NCI-H2029 treated with DMSO at 0.1 percent for 48 hours (cell line): ENCODE results near the gene SLC12A4.
"Not testable (repeated sequence)": the region's sequence is repeated elsewhere in the genome, so short reads cannot be mapped to it uniquely, and the experiment has no call there.

Experiments used
- DNase-seq: peaks from one replicate; lab custom pipeline; 2025; lab: John Stamatoyannopoulos, UW

The SLC12A4 gene

DNA sequence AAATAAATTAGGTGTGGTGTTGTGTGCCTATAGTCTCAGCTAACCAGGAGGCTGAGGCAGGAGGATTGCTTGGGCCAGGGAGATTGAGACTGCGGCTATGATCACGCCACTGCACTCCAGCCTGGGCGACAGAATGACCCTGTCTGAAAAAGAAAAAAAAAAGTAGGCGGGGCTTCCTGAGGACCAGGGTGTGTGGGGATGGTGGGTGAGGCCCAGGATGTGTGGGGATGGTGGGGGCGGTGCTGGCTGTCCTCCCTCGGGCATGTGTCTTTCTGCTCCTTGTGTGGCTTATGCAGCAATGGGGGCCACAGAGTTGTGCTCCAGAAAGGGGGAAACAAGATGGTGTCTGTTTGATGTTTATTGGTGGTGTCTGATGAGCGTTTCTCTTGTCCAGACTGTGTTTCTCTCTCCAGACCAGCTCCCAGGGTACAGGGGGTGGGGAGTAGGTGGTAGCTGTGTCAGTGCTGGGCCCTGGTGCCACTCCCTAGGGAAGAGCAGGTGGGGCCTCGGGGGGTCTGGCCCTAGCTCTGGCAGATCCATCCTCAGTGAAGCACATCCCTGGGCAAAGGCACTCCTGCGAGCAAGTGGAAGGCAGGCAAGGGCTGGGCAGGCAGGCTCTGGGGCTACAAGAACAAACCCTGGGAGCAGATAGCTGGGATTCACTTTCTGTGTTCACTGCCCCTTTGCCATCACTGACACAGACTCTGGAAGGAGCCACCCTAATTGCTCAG, 26.8 kb downstream of the SLC12A4 start:
- DNase-seq, result no peak

DNA sequence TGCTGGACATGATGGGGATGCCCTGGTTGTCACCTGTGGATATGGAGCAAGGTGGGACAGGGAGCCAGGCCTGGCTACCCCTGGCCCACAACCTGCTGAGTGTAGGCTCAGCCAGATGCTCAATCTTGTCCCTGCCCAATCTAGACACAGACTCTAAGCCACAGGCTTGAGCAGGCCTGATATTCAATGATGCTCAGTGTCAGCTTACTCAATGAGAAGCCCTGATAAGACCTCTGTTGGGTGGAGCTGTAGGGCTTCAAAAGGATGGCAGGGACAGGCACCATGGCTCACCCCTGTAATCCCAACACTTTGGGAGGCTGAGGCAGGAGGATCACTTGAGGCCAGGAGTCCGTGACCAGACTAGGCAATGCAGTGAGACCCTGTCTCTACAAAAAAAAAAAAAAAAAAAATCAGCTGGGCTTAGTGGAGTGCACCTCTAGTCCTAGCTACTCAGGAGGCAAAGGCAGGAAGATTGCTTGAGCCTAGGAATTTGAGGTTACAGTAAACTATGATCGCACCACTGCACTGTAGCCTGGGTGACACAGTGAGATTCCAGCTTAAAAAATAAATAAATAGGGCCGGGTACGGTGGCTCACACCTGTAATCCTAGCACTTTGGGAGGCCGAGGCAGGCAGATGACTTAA, 27.9 kb downstream of the SLC12A4 start:
- no peak for DNase-seq

DNA sequence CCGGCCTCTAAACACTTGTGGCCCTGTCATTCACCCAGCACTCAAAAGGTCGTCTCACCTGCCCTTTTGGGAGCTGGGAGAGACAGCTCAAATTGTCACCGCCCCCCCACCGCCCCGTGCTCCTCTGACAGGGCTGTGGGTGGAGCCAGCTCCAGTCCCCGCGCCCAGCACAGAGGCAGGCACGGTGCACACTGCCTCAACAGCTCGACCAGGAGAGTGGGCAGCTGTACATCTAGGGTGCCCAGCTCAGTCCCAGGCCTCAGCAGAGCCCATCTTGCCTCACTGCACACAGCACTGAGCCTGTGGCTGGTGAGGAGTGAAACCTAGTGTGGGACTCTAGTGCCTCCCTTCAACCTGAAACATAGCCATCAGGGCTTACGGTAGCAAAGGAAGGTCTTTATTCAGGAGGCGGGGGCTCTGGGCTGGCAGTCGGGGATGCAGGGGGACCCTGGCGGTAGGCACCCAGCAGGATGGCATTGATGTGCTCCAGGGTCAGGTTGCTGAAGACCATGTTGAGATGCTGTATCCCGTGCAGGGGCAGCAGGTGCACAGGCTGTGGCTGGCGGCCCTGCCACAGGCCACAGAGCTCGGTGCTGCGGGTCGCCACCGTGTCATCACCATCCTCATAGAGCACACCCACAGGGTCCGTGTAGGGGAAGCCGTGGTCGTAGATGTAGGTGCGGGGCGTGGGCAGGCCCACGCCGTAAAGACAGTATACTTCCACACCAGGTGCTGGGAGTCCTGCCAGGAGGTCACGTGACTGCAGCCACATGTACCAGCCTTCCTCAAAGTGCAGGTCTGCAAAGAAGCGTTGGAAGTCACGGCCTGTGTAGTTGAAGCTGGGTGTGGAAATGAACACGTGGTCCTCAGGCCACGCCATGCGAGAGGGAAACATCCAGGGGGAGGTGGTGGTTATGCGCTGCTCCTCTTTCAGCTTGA, 28.7 kb downstream of the SLC12A4 start:
- no peak for DNase-seq

DNA sequence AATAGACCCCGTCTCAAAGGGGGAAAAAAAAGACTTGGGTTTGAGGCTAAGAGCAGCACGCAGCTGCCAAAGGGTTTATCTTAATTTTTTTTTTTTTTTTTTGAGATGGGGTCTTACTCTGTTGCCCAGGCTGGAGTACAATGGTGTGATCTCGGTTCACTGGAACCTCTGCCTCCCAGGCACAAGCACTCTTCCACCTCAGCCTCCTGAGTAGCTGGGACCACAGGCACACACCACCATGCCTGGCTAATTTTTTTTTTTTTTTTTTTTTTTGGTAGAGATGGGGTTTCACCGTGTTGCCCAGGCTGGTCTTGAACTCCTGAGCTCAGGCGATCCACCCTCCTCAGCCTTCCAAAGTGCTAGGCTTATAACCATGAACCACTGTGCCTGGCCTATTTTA, 30.7 kb downstream of the SLC12A4 start:
- not testable (repeated sequence) for DNase-seq

DNA sequence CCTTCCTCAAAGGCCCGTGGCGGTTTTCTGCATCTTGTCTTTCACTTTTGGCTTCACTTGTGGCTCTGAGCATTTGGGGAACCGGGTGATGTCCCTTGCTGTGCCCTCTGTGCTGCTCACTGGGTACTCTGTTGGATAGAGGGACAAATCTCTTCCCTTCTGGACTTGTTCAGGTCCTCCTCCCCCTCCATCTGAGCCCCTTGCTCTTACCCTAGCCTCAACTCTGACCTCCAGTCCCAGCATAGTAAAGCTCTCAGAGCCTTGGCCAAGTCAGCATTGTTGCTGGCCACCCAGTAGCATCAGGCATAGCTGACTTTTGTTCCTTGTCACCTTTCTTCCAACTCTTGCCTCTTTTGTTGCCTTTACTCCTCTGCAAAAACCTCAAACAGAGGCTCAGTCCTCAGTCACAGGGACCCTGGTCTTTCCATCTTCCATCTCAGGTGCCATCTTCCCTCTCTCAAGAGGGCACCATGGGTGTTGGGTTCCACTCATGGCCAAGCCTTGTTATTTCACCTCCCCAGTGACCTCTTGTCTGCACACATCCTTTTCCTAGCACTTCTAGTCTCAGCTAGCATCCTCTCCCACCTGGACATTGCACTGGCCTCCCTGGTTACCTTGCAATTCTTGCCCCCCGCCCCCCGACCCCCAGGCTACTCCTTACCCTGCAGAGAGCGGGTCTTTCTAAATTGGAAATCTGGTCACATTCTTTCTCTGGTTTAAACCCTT, 31.4 kb downstream of the SLC12A4 start:
- no peak for DNase-seq

DNA sequence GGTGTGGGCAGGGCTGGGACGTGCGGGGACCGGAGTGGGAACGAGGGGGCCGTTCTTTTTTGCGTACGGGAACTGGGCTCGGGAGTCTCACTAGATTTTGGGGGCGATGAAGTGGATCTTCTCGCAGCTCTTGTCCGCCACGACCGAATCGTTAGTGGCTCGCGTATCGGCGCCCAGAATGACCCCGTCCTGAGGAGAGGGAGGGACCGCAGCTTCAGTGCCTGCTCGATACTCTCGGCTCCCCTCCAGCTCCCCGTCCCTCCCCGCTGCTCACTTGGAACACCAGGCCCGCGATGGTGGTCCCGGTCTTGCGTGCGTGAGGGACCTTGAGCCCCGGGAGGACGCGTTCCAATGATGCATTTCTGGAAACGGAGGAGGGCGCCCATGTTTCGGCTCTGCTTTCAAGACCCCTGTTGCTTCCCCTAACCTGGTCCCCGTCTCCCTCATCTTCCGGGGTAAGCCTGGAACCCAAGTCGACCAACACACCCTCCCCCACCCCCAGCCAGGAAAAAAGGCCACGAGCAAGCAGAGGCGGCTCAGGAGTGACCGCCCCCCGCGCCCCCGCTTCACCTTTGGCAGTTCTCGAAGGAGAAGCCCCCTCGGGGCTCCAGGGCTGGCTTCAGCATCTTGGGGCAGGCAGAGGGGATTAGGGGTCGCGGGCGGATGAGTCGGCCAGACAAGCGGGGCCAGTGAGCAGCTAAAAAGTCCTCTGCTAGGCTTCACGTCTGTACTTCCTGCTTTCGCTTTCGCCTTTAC, 32.1 kb downstream of the SLC12A4 start, which contains the start of gene PSMB10:
TSS of gene PSMB10 (minus strand) at position 727 of the 756 bp plus-strand sequence. CDS start at position 626, 101 bp downstream.
- no peak for DNase-seq

DNA sequence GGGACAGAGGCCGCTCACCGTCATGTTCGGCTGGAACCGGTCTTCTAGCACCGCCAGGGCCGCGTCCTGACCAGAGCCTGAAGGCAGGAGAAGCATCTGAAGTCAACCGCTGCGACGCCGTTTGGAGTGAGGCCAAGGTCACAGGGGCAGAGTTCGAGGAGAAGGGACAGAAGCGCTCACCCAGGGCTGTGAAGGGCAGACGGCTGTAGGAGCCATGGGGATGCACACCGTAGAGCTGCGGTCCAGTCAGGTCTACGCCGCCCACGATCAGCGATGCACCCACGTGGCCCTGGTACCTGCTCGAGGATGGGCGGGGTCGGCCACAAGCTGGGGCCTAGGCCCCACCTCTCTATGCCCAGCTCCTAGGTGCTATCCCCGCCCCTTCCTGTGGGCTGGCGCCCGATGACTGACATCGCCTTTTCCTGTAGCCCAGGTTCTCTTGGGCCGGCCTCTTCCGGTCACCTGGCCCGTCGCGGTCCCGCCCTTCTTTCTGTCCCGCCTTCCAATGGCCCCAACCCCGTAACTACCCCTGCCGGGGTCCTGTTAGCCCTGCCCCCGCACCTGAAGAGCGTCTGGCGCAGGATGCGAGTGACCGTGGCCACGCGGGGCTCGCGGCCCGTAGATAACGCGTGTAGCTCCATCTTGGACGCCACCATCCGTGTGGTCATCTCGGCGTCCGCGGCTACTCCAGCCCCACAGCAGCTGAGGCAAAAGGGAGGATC, 32.9 kb downstream of the SLC12A4 start:
- DNase-seq, result peak; percentile 73

DNA sequence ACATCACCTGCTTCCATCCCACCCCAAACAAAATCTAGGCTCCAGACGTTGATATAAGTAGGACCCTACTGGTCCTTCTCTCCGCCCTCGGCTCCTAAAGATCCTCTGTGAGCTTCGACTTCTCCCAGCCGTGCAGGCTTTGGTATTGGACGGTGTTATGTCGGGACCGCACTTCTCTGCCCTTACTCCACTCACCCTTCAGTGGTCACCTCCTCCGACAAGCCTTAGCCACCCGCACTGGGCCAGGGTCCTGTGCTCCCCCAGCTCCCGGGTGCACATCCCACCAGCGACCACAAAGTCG, 33.4 kb downstream of the SLC12A4 start:
- no peak for DNase-seq

DNA sequence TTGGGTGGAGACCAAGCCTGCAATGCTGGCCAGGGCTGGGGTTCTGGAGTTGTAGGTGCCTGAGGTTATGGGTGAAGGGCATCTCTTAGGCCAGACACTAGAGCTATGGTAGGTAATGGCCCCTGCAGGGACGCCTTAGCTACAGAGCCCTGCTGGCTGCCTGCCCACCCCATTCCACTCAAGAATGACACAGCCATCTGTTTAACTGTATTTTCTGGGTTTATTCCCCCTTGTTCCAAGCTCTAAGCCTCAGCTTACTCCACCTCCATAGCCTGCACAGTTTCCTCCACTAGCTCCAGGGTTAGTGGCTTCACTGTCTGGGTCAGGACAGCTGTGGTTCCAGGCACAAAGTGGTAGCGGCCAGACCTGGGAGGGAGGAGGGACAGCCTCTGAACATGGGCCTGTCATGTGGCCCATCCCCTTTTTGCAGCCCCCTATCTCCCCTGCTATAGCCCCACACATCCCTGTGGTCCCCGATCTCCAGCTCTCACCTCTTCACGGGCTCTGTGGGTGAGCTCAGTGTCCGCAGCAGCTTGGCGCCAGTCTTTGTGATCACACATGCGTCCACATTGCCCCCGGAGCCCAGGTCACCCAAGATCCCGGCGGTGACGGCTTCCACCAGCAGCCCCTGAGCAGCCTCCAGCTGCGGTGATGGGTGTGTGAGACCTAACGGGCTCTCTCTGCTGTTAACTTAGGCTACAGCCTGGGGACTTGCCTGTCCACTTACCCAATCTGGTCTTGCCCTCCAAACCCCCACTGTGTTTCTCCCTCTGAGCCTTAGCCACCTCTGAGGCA, 33.9 kb downstream of the SLC12A4 start:
- DNase-seq, result no peak

DNA sequence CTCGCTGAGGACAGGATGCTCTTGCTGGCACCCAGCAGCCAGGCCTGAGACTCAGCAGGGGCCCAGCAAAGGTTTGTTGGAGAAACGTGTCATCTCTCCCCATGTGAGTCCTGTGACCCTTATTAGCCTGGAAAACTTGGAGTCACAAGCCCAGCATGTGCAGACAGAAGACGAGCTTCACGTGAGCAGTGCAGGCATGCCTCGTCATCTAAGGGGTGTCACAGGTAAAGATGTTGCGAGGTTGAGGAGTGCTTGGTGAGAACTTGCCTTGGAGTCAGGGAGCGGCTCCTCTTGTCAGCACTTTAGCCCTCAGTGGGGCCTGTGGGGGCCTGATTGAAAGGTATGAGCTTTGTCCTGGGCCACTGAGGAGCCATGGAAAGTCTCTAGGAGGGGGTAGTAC, 34.6 kb downstream of the SLC12A4 start:
- no peak for DNase-seq

DNA sequence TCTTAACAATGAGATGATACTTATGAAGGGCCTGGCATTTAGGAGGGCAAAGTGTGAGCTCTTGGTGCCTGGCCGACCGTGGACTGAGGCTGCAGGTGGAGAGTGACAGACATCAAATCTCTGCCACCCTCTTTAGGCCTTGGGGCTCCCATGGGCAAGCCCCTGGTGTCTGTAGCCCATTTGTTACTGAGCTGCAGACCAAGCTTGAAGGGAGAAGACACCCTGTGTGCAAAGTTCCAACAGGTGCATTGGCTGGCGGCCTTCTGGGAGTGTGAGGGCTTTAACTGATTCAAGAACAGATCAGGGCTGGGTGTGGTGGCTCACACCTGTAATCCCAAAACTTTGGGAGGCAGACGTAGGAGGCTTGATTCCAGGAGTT, 36.0 kb downstream of the SLC12A4 start:
- DNase-seq, result no peak

DNA sequence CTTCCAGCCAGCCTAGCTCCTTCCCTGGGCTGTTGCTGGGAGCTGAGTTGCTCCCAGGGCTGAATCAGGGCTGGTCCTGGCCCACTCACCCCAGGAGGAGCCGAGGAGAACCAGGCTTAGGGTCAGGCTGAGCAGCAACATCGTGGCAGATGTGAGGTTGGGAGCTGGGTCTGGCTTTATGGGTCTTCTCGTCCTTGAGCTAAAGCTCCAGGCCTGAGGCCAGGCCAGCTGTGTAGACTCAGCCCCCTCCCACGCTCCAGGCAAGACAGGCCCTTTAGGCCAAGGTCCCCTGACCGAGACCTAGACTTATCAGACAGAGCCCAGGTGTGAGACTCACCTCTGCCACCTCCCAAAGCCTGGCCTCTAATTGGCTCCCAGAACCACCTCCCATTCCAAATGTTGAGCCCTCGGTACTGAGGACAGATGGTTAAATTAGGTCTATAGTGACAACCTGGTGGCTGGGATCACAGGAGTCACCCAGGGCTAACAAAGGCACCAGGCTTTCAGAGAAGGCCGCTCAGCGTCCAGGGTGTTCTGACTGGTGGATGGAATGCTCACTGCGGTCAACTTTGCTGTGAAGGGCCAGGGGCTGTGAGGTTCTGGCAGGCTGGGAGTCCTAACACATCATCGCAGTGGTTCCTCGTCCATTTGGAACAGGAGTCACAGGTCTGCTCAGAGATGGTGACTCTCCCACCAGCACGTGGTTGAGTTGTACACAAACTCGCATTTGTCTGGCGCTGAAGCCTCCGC, 36.5 kb downstream of the SLC12A4 start, which contains the start of gene CTRL:
TSS of gene CTRL (minus strand) at position 151 of the 750 bp plus-strand sequence. CDS start at position 141, 10 bp downstream.
- no peak for DNase-seq

DNA sequence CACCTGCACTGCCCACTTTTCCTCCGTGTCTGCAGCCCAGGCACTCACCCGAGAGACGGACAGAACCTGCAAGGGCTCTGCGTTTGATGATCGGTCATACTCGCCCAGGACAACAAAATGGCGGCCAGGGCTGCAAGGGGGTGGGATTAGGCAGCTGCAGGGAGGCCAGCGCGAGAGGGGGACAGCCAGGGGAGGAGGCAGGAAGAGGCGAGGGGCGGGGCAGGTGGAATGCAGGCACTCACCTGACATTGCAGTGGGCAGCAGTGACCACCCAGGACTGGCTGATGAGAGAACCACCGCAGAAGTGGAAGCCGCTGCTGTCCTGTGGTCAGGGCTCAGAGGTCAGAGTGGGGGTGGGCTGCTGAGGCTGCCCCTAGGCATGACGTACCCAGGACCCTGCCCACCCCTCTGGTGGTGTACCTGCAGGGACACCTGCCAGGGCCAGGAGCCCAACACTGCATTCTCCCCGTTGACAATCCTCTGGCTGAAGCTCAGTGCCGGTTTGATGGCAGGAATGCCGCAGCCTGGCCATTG, 37.7 kb downstream of the SLC12A4 start:
- no peak for DNase-seq

DNA sequence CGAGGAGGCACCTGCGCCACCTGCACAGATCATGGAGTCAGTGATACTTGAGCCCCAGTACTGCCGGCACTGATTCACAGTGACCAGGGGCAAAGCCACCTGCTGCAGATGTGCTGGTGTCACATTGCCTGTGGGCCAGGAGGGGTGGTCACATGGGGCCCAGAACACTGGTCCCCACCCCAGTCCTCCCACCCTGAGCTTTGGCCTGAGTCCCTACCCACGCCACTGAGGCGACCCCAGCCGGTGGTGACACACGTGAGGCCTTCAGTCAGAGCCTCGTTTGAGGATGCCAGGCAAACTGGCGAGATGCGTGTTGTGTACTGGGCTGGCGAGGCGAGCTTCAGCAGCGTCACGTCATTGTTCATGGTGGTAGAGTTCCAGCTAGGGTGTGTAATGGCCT, 38.2 kb downstream of the SLC12A4 start:
- no peak for DNase-seq

DNA sequence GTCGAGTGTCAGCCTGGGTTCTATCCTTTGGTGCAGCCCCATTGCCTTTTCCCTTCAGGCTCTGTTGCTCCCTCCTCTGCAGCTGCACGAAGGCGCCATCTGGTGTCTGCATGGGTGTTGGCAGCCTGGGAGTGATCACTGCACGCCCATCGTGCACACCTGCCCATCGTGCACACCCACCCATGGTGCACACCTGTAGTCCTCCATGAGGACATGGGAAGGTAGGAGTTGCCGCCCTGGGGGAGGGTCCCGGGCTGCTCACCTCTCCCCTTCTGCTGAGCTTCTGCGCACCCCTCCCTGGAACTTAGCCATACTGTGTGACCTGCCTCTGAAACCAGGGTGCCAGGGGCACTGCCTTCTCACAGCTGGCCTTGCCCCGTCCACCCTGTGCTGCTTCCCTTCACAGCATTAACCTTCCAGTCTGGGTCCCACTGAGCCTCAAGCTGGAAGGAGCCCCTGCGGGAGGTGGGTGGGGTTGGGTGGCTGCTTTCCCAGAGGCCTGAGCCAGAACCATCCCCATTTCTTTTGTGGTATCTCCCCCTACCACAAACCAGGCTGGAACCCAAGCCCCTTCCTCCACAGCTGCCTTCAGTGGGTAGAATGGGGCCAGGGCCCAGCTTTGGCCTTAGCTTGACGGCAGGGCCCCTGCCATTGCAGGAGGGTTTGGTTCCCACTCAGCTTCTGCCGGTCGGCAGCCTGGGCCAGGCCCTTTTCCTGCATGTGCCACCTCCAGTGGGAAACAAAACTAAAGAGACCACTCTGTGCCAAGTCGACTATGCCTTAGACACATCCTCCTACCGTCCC, 39.7 kb downstream of the SLC12A4 start:
- DNase-seq, result no peak

DNA sequence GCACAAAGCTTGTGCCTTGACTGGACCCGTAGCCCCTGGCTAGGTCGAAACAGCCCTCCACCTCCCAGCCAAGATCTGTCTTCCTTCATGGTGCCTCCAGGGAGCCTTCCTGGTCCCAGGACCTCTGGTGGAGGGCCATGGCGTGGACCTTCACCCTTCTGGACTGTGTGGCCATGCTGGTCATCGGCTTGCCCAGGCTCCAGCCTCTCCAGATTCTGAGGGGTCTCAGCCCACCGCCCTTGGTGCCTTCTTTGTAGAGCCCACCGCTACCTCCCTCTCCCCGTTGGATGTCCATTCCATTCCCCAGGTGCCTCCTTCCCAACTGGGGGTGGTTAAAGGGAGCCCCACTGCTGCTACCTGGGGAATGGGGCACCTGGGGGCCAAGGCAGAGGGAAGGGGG, 40.3 kb downstream of the SLC12A4 start:
- no peak for DNase-seq

DNA sequence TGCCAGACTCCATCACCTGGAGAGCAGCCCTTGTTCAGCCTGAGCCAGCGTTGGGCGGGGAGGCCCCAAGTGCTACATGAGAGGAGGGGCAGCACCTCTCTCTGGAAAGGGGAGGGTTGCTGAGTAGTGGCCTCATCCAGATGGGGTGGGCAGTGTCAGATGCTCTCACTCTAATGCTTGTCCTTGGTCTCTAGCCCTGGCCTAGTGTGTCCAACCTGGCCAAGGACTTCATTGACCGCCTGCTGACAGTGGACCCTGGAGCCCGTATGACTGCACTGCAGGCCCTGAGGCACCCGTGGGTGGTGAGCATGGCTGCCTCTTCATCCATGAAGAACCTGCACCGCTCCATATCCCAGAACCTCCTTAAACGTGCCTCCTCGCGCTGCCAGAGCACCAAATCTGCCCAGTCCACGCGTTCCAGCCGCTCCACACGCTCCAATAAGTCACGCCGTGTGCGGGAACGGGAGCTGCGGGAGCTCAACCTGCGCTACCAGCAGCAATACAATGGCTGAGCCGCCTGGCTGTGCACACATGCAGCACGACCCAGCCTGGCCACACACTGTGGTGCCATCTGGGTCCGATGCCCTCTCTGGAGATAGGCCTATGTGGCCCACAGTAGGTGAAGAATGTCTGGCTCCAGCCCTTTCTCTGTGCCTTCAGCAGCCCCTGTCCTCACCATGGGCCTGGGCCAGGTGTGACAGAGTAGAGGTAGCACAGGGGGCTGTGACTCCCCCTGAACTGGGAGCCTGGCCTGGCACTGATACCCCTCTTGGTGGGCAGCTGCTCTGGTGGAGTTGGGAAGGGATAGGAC, 41.1 kb downstream of the SLC12A4 start:
- DNase-seq, result no peak
